Measurements from ENCODE around the gene INKA2.

- no peak for TF ChIP-seq POLR2A (IDR thresholded peaks at IDR 0.05)
- no peak for TF ChIP-seq CTCF (IDR thresholded peaks at IDR 0.05)
- no peak for TF ChIP-seq EP300 (IDR thresholded peaks at IDR 0.05)
- TF ChIP-seq POLR2AphosphoS5 (IDR thresholded peaks at IDR 0.05) = no peak
Measured at GRCh38 chr1:111702504-111703050, 36.6 kb downstream of the INKA2 start.
